GM18951 (cell line): ENCODE results near the gene LUC7L.
"Not testable (repeated sequence)": the region's sequence is repeated elsewhere in the genome, so short reads cannot be mapped to it uniquely, and the experiment has no call there.

Experiments used
- POLR2A ChIP-seq: IDR thresholded peaks from 4 replicates; pipeline ENCODE4 v1.6.1; 2011; ENCODE audit warnings: mild to moderate bottlenecking; ENCODE audit not compliant: insufficient read length, insufficient read depth; ENCODE audit errors: extremely low read depth
- in situ Hi-C: fragments of 300-500 bp; cut with MboI; formaldehyde crosslinking; loops from one replicate; pipeline ENCODE4 v1.12.0; 2022; ENCODE audit warnings: low sequenced_read_pairs, mixed read lengths, inconsistent platforms; ENCODE audit not compliant: unreplicated experiment

The LUC7L gene

DNA sequence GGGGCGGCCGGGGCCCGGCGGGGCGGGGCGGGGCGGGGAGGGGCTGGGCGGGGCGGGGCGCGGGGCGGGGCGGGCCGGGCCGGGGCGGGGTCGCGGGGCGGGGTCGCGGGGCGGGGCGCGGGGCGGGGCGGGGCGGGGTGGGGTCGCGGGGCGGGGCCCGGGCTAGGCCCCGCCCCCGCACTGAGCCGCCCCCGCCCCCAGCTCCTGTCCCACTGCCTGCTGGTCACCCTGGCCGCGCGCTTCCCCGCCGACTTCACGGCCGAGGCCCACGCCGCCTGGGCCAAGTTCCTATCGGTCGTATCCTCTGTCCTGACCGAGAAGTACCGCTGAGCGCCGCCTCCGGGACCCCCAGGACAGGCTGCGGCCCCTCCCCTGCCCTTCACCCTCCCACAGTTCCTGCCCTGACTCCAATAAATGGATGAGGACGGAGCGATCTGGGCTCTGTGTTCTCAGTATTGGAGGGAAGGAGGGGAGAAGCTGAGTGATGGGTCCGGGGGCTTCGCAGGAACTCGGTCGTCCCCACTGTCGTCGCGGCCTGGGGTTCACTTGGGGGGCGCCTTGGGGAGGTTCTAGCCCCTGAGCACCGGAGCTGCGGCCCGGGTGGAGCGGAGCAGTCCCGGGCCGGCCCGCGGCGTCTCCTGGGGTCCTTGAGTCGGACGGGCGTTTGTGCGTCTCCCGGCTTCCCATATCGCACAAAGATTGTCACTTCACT, 64.3 kb downstream of the LUC7L start:
- TF ChIP-seq POLR2A, result no peak
- in situ Hi-C loops, result no loop called here

DNA sequence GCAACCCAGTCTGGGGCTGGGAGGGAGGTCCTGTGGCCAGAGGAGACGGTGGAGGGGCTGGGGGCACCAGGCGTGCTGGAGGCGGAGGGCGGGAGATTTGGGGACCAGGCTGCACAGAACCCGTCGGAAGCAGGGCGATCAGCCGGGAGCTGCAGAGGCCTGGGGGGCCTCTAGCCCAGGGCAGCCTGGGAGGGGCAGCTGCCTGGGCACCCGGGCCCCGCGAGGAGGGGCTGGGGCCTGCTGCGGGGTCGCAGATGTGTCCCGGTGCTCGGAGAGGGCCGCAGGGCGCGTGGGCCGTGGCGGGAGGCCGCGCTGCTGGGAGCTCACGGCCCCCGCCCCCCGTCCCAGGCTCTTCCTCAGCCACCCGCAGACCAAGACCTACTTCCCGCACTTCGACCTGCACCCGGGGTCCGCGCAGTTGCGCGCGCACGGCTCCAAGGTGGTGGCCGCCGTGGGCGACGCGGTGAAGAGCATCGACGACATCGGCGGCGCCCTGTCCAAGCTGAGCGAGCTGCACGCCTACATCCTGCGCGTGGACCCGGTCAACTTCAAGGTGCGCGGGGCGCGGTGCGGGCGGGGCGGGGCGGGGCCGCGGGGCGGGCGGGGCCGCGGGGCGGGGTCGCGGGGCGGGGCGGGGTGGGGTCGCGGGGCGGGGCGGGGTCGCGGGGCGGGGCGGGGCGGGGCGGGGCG, 65.0 kb downstream of the LUC7L start:
- in situ Hi-C loops, result not testable (repeated sequence)

DNA sequence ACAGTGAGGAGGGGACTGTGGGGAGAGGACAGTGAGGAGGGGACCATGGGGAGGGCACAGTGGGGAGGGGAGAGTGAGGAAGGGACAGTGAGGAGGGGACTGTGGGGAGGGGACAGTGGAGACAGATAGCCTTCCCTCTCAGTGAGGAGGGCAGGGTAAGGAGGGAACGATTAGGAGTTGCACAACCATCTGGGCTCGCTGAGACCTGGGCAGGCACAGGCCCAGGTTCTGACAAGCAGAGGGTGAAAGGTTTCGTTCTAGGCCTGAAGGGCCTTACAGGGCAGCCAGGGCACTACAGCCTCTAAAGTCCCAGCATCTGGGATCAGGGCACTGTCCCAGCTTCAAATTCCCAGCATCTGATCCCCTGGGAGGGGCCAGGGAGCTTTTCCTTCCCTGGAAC, 65.6 kb downstream of the LUC7L start:
- in situ Hi-C loops, result not testable (repeated sequence)

DNA sequence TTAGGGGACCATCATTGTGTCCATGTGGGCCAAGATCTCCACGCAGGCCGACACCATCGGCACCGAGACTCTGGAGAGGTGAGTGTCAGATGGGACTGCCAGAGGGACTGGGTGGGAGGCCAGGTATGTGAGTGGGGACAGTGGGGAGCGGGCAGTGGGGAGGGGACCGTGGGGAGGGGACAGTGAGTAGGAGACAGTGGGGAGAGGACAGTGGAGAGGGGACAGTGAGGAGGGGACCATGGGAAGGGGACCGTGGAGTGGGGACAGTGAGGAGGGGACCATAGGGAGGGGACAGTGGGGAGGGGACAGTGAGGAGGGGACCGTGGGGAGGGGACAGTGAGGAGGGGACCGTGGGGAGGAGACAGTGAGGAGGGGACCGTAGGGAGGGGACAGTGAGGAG, 66.1 kb downstream of the LUC7L start:
- in situ Hi-C loops, result not testable (repeated sequence)

- TF ChIP-seq POLR2A, result no peak
- in situ Hi-C loops, result no loop called here
These were observed 66.8 kb downstream of the LUC7L start for GRCh38 chr16:162271-162991.

GRCh38 chr16:160691-161190, 68.5 kb downstream of the LUC7L start:
- no peak for TF ChIP-seq POLR2A
- in situ Hi-C loops, result no loop called here

DNA sequence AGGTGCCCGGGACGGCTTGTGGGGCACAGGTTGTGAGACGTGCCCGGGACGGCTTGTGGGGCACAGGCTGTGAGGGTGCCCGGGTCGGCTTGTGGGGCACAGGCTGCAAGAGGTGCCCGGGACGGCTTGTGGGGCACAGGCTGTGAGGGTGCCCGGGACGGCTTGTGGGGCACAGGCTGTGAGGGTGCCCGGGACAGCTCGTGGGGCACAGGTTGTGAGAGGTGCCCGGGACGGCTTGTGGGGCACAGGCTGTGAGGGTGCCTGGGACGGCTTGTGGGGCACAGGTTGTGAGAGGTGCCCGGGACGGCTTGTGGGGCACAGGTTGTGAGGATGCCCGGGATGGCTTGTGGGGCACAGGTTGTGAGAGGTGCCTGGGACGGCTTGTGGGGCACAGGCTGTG, 69.0 kb downstream of the LUC7L start:
- in situ Hi-C loops, result not testable (repeated sequence)

DNA sequence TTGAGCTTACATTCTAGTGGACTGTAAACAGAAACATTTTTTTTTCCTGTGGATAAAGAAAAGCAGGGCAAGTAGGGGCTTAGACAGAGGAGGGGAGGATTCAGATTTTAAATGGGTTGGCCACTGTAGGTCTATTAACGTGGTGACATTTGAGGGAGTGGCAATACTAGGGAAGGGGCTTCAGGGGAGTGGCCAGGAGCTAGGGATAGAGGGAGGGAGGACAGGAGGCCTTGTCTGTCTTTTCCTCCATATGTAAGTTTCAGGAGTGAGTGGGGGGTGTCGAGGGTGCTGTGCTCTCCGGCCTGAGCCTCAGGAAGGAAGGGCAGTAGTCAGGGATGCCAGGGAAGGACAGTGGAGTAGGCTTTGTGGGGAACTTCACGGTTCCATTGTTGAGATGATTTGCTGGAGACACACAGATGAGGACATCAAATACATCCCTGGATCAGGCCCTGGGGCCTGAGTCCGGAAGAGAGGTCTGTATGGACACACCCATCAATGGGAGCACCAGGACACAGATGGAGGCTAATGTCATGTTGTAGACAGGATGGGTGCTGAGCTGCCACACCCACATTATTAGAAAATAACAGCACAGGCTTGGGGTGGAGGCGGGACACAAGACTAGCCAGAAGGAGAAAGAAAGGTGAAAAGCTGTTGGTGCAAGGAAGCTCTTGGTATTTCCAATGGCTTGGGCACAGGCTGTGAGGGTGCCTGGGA, 70.0 kb downstream of the LUC7L start:
- in situ Hi-C loops, result no loop called here
- no peak for TF ChIP-seq POLR2A

- in situ Hi-C loops, result no loop called here
- no peak for TF ChIP-seq POLR2A
These were observed 74.2 kb downstream of the LUC7L start for GRCh38 chr16:155031-155398.

GRCh38 chr16:154217-155030, 74.8 kb downstream of the LUC7L start:
- no peak for TF ChIP-seq POLR2A
- in situ Hi-C loops, result no loop called here

DNA sequence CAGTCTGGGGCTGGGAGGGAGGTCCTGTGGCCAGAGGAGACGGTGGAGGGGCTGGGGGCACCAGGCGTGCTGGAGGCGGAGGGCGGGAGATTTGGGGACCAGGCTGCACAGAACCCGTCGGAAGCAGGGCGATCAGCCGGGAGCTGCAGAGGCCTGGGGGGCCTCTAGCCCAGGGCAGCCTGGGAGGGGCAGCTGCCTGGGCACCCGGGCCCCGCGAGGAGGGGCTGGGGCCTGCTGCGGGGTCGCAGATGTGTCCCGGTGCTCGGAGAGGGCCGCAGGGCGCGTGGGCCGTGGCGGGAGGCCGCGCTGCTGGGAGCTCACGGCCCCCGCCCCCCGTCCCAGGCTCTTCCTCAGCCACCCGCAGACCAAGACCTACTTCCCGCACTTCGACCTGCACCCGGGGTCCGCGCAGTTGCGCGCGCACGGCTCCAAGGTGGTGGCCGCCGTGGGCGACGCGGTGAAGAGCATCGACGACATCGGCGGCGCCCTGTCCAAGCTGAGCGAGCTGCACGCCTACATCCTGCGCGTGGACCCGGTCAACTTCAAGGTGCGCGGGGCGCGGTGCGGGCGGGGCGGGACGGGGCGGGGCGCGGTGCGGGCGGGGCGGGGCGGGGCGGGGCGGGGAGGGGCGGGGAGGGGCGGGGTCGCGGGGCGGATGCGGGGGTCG, 75.6 kb downstream of the LUC7L start:
- in situ Hi-C loops, result not testable (repeated sequence)

- in situ Hi-C loops, result not testable (repeated sequence)
These were observed 76.1 kb downstream of the LUC7L start for GRCh38 chr16:153129-153521.
